Upper lobe of left lung (tissue), 4 donors: ENCODE data around the gene NPAS1.

ENCODE experiments used
- POLR2A ChIP-seq, 4 donors: fragments of 450-650 bp; IDR thresholded peaks; one replicate each; pipeline ENCODE4 v1.5.1; 2016 to 2017; ENCODE audit warnings: antibody characterized with exemption in 4 of 4, mild to moderate bottlenecking in 2 of 4
- TF ChIP-seq, protein P1 (sequence below), 6 experiments: fragments of 450-650 bp in 4 of 6; fragments of 200-600 bp in 2 of 6; sonication (generic) in 2 of 6; IDR thresholded peaks; one replicate each; pipeline ENCODE4 v1.5.1; 2016 to 2019; ENCODE audit warnings: antibody characterized with exemption in 6 of 6

DNA sequence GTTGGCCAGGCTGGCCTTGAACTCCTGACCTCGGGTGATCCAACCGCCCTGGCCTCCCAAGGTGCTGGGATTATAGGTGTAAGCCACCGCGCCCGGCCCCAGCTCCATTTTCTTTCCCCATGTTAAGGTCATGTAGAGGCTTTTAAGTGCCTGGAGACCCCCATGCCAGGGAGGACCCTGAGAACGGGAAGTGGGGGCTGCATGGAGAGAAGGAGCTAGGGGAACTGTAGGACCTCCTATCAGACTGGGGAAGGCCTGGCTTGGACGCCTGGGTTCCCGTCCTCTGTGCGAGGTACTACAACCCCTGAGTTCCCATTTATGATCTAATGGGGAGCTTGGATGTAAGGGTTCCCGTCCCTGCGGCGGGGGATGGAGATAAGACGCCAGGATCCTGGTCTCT, 714 bp upstream of the NPAS1 start:
- TF ChIP-seq, protein P1, sequence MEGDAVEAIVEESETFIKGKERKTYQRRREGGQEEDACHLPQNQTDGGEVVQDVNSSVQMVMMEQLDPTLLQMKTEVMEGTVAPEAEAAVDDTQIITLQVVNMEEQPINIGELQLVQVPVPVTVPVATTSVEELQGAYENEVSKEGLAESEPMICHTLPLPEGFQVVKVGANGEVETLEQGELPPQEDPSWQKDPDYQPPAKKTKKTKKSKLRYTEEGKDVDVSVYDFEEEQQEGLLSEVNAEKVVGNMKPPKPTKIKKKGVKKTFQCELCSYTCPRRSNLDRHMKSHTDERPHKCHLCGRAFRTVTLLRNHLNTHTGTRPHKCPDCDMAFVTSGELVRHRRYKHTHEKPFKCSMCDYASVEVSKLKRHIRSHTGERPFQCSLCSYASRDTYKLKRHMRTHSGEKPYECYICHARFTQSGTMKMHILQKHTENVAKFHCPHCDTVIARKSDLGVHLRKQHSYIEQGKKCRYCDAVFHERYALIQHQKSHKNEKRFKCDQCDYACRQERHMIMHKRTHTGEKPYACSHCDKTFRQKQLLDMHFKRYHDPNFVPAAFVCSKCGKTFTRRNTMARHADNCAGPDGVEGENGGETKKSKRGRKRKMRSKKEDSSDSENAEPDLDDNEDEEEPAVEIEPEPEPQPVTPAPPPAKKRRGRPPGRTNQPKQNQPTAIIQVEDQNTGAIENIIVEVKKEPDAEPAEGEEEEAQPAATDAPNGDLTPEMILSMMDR (IDR thresholded peaks at IDR 0.05) = no peak
- TF ChIP-seq POLR2A (IDR thresholded peaks at IDR 0.05) = no peak
